Lung (tissue), 12 donors: ENCODE results near the gene CCR1. TPM values are rescaled to one million over a fixed set of nuclear protein-coding genes. Genes with fewer than 3 reads are reported as not detected.
A peak's percentile ranks its signal among the peaks of the same experiment; 100 is the strongest.

ENCODE experiments used
- ATAC-seq: fragments of 200-7000 bp; cut with Tn5 transposase; one replicate; pipeline ENCODE4 v1.9.1; 2020; ENCODE audit warnings: moderate number of reproducible peaks; ENCODE audit not compliant: insufficient read depth, low FRiP score
- DNase-seq, 3 donors: peaks; one replicate each; pipeline ENCODE4 v3.0.0-alpha.2; 2013 to 2017
- H3K27ac ChIP-seq, 2 donors: one replicate each; pipeline ENCODE4 v1.5.1; 2013; ENCODE audit warnings: mild to moderate bottlenecking in 2 of 2, moderate library complexity in 2 of 2, control low read depth in 1 of 2, inconsistent platforms in 1 of 2, low read depth in 1 of 2, low read length in 1 of 2
- H3K27me3 ChIP-seq, 3 donors: one replicate each; pipeline ENCODE4 v1.5.1; 2013; ENCODE audit warnings: low read length in 2 of 3; ENCODE audit not compliant: control insufficient read depth in 3 of 3, insufficient read depth in 3 of 3
- H3K36me3 ChIP-seq, 4 donors: one replicate each; pipeline ENCODE4 v1.5.1; 2013; ENCODE audit warnings: low read length in 4 of 4, mild to moderate bottlenecking in 1 of 4, moderate library complexity in 1 of 4; ENCODE audit not compliant: control insufficient read depth in 4 of 4, insufficient read depth in 4 of 4
- H3K4me1 ChIP-seq, 5 donors: one replicate each; pipeline ENCODE4 v1.5.1; 2013; ENCODE audit warnings: low read length in 5 of 5, mild to moderate bottlenecking in 2 of 5, moderate library complexity in 1 of 5; ENCODE audit not compliant: control insufficient read depth in 5 of 5, insufficient read depth in 5 of 5
- H3K4me3 ChIP-seq: one replicate; pipeline ENCODE4 v1.5.1; 2013; ENCODE audit warnings: mild to moderate bottlenecking, control low read depth, moderate library complexity
- H3K9ac ChIP-seq, 2 donors: one replicate each; pipeline ENCODE4 v1.5.1; 2013; ENCODE audit warnings: low read length in 2 of 2, control low read depth in 1 of 2; ENCODE audit not compliant: insufficient read depth in 1 of 2
- H3K9me3 ChIP-seq, 4 donors: one replicate each; pipeline ENCODE4 v1.5.1; 2013; ENCODE audit warnings: low read length in 3 of 4, mild to moderate bottlenecking in 1 of 4, moderate library complexity in 1 of 4; ENCODE audit not compliant: control insufficient read depth in 4 of 4, insufficient read depth in 3 of 4
- WGBS, 2 donors: extraction: QIAGEN DNeasy Blood & Tissue Kit; methylation state at CpG; one replicate each; pipeline ENCODE4 v1.1.7; 2013; 5-methylcytosine and 5-hydroxymethylcytosine counted together
- polyA plus RNA-seq, 2 donors: library from polyadenylated mRNA; stranded (reverse); fragments of 200-250 nt; gene quantifications; one replicate each; pipeline ENCODE4 v1.2.1, GENCODE V29; 2013
- total RNA-seq, 2 donors: library from RNA; depleted of rRNA in 1 of 2; stranded (reverse); fragments of >200 nt in 1 of 2; gene quantifications; one replicate each; pipeline ENCODE4 v1.2.1, GENCODE V29; 2014 to 2021
- TF ChIP-seq, protein P1 (sequence below): IDR thresholded peaks from 2 replicates; pipeline ENCODE4 v1.5.1; 2012; ENCODE audit warnings: mild to moderate bottlenecking; ENCODE audit errors: control extremely low read depth, extremely low read depth
- donor health status: control.
- donor health status: control.
- donor health status: Bipolar disorder and iron deficiency.
- donor health status: healthy.
- donor health status: DM: yes; HTN: yes; CAD: no.

The CCR1 gene
- total and polyA plus RNA-seq, 4 donors: 9.7 to 95.2 (median 25.3) TPM

DNA sequence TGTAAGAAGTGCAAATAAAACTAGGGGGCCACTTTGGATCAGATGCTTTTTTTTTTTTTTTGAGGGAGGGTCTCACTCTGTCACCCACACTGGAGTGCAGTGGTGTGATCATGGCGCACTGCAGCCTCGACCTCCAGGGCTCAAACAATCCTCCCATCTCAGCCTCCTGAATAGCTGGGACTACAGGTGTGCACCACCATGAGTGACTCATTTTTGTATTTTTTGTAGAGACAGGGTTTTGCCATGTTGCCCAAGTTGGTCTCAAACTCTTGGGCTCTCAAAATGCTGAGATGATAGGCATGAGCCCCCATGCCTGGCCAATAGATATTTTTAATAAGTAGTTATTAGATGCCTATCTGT lies 20.8 kb downstream of the CCR1 start:
- Histone ChIP-seq H3K27me3 (no peaks in the 10 kb centered on the region), H3K36me3 (no peaks in the 10 kb centered on the region), H3K9ac (no peak overlapping the region), H3K4me1 (peaks cover 0 to 24% (median 1%) of the 10 kb centered on the region in 5 donors), H3K4me3 (no peak overlapping the region), H3K27ac (no peak overlapping the region), H3K9me3 (peaks cover 0 to 4% (median 0%) of the 10 kb centered on the region in 4 donors)
- 93 to 99% methylated on average over 2 of the region's 2 CpGs for WGBS, 2 donors
- TF ChIP-seq, protein P1, sequence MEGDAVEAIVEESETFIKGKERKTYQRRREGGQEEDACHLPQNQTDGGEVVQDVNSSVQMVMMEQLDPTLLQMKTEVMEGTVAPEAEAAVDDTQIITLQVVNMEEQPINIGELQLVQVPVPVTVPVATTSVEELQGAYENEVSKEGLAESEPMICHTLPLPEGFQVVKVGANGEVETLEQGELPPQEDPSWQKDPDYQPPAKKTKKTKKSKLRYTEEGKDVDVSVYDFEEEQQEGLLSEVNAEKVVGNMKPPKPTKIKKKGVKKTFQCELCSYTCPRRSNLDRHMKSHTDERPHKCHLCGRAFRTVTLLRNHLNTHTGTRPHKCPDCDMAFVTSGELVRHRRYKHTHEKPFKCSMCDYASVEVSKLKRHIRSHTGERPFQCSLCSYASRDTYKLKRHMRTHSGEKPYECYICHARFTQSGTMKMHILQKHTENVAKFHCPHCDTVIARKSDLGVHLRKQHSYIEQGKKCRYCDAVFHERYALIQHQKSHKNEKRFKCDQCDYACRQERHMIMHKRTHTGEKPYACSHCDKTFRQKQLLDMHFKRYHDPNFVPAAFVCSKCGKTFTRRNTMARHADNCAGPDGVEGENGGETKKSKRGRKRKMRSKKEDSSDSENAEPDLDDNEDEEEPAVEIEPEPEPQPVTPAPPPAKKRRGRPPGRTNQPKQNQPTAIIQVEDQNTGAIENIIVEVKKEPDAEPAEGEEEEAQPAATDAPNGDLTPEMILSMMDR: no peak
- ATAC-seq: no peak
- DNase-seq: no peak

DNA sequence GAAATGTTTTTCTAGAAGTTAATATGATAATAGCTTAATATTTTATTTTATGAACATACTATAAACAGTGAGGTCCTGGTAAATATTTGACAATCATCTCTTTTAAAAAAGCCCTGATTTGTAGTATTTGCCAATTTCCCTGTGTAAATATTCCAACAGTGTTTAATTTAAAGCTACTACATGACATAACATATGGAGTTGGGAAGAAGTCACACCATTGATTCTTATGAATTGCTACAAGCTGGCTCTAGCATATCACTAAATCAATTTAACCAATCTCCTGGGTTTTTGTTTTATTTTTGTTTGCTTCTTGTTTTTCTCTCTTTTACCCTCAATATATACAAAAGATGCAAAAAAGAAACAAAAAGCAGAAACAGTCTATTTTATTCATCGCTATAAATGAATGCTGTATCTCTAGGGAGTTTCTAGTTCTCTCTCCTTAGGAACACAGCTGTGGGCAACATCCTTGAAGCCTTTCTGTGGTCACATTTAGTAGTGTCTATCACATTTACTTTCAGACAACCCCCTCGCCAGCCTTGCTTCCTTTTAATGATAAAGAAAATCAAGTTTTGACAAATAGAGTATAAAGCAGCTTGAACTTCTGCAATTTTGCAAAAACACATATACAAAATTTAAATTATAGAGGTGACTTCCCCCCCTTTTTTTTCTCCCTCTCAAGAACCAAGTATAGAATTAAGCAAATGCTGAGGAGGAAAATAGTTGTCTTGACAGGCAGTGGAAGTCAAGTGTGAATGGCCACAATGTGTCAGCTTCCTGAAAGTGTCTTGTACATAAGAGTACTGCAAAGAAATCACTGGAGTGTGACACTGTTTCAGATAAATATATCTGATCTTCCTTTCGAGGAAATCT lies 21.4 kb downstream of the CCR1 start:
- peak in 2 of 3 donors; percentile 74 to 80 for DNase-seq
- Histone ChIP-seq H3K9ac (peak overlapping the region in 1 of 2 donors; percentile 13), H3K4me1 (peaks cover 0 to 24% (median 1%) of the 10 kb centered on the region in 5 donors), H3K27me3 (no peaks in the 10 kb centered on the region), H3K9me3 (peaks cover 0 to 4% (median 0%) of the 10 kb centered on the region in 4 donors), H3K27ac (no peak overlapping the region), H3K36me3 (no peaks in the 10 kb centered on the region), H3K4me3 (no peak overlapping the region)
- no peak for ATAC-seq
- 43 to 51% methylated on average over 3 of the region's 3 CpGs for WGBS, 2 donors
- TF ChIP-seq, protein P1: no peak

DNA sequence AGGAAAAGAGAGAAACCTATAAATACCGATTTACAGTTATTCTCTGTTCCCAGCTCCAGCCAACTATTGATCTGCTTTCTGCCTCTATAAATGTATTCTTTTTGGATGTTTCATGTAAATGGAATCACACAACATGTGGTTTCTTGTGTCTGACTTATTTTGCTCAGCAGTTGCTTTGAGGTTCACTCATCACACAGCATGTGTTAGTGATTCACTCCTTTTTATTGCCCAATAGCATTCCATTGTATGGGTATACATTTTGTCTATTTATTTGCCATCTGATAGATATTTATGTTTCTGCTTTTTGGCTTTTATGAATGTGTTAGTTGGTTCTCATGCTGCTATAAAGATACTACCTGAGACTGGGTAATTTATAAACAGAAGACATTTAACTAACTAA lies 23.6 kb downstream of the CCR1 start:
- no peaks in the 10 kb centered on the region for H3K36me3 ChIP-seq
- ATAC-seq (no peak), DNase-seq (no peak)
- H3K9ac ChIP-seq: no peak overlapping the region
- H3K4me1 ChIP-seq: peaks cover 0 to 24% (median 1%) of the 10 kb centered on the region in 5 donors
- 86 to 100% methylated on average over 1 of the region's 1 CpG for WGBS, 2 donors
- TF ChIP-seq, protein P1: no peak
- no peak overlapping the region for H3K27ac ChIP-seq
- peaks cover 0 to 4% (median 0%) of the 10 kb centered on the region in 4 donors for H3K9me3 ChIP-seq
- H3K4me3 ChIP-seq: no peak overlapping the region
- no peaks in the 10 kb centered on the region for H3K27me3 ChIP-seq
